Type B pancreatic cell (in vitro differentiated cells): ENCODE results near the gene MAP3K2. TPM values are rescaled to one million over a fixed set of nuclear protein-coding genes. Genes with fewer than 3 reads are reported as not detected.
A peak's percentile ranks its signal among the peaks of the same experiment; 100 is the strongest.

Experiments
- DNase-seq: peaks from one replicate; pipeline ENCODE4 v3.0.0; 2021; ENCODE audit warnings: mixed read lengths; ENCODE audit not compliant: unreplicated experiment; ENCODE audit errors: extremely low spot score
- H3K27ac Mint-ChIP-seq: 2 replicates; pipeline ENCODE4 v1.8.0; 2021; ENCODE audit warnings: mild to moderate bottlenecking, mixed read lengths
- H3K27me3 Mint-ChIP-seq: 2 replicates; pipeline ENCODE4 v1.8.0; 2021; ENCODE audit warnings: mixed read lengths
- H3K36me3 Mint-ChIP-seq: 2 replicates; pipeline ENCODE4 v1.8.0; 2021; ENCODE audit warnings: mixed read lengths
- H3K4me1 Mint-ChIP-seq: one replicate; pipeline ENCODE4 v1.8.0; 2021; ENCODE audit warnings: mixed read lengths; ENCODE audit not compliant: unreplicated experiment
- H3K4me3 Mint-ChIP-seq: 2 replicates; pipeline ENCODE4 v1.8.0; 2021; ENCODE audit warnings: mild to moderate bottlenecking, mixed read lengths
- H3K9me3 Mint-ChIP-seq: 2 replicates; pipeline ENCODE4 v1.8.0; 2021; ENCODE audit warnings: mixed read lengths
- CTCF ChIP-seq: fragments of 200-600 bp; sonication (generic); conservative IDR thresholded peaks from 2 replicates; pipeline ENCODE4 v1.5.0; 2021; ENCODE audit warnings: antibody characterized with exemption, mild to moderate bottlenecking
- total RNA-seq: library from RNA; stranded (reverse); gene quantifications from 2 replicates; pipeline ENCODE4 v1.2.1, GENCODE V29; 2021; ENCODE audit warnings: low replicate concordance

The MAP3K2 gene
- total RNA-seq, 1 donor from 2014 or later: 30.8 TPM

DNA sequence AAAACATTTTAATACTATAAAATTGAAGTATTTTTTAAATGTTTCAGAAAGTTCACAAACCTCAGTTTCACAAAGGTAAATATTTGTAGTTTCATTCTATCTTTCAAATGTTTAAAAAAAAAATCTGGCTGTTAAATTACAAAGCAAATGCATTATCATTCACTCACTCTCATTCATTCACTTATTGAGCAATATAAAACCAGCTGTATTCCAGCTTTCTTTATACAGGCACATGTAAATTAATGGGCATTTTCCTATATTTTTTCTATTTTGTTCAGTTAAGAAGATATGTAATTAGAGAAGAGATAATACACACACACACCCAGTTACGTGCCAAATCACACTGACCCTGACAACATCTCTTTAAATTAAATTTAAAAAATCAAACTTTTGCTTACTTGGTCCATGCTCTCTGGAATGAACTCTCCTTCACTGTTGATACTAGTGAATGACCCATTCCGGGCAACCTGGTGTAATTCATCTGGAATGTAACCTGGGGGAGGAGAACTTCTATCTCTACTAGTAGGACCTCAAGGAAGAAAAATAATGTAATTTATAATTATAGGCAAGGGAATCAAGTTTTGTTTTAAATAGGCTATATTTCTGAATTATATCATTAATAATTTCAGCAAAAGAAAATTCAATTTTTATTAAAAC lies 61.4 kb downstream of the MAP3K2 start:
- TF ChIP-seq CTCF: no peak
- H3K4me1 Mint-ChIP-seq: no peaks in the 10 kb centered on the region

GRCh38 chr2:127324635-127325034 lies 63.1 kb downstream of the MAP3K2 start:
- Mint-ChIP-seq H3K9me3 (peaks cover 8% of the 10 kb centered on the region), H3K4me3 (no peak overlapping the region), H3K36me3 (peaks cover 23% of the 10 kb centered on the region), H3K4me1 (no peaks in the 10 kb centered on the region), H3K27me3 (no peaks in the 10 kb centered on the region), H3K27ac (no peak overlapping the region)
- no peak for DNase-seq
- TF ChIP-seq CTCF: peak; percentile 83

More for the DNA sequence above, 61.4 kb downstream of the MAP3K2 start:
- Mint-ChIP-seq H3K27me3 (no peaks in the 10 kb centered on the region), H3K4me3 (no peak overlapping the region), H3K27ac (no peak overlapping the region), H3K36me3 (peaks cover 10% of the 10 kb centered on the region), H3K9me3 (no peaks in the 10 kb centered on the region)
- DNase-seq: no peak

GRCh38 chr2:127321303-127321702 lies 66.5 kb downstream of the MAP3K2 start:
- Mint-ChIP-seq H3K27ac (no peak overlapping the region), H3K27me3 (no peaks in the 10 kb centered on the region), H3K36me3 (peaks cover 27% of the 10 kb centered on the region), H3K9me3 (peaks cover 8% of the 10 kb centered on the region), H3K4me1 (no peaks in the 10 kb centered on the region), H3K4me3 (no peak overlapping the region)
- TF ChIP-seq CTCF: no peak
- no peak for DNase-seq

- Mint-ChIP-seq H3K36me3 (peaks cover 27% of the 10 kb centered on the region), H3K27ac (no peak overlapping the region), H3K9me3 (peaks cover 8% of the 10 kb centered on the region), H3K4me3 (no peak overlapping the region), H3K4me1 (no peaks in the 10 kb centered on the region), H3K27me3 (no peaks in the 10 kb centered on the region)
- TF ChIP-seq CTCF: no peak
- no peak for DNase-seq
Observed at GRCh38 chr2:127320586-127321275, 67.0 kb downstream of the MAP3K2 start.

- Mint-ChIP-seq H3K4me3 (no peak overlapping the region), H3K4me1 (no peaks in the 10 kb centered on the region), H3K9me3 (peaks cover 8% of the 10 kb centered on the region), H3K36me3 (peaks cover 31% of the 10 kb centered on the region), H3K27me3 (no peaks in the 10 kb centered on the region), H3K27ac (no peak overlapping the region)
- no peak for DNase-seq
- TF ChIP-seq CTCF: no peak
Observed at GRCh38 chr2:127320067-127320466, 67.7 kb downstream of the MAP3K2 start.
